ENCODE data around the gene UTP11. TPM values are rescaled to one million over a fixed set of nuclear protein-coding genes. Genes with fewer than 3 reads are reported as not detected.

UTP11 gene
- total and polyA plus RNA-seq, 2 donors (not counting 3 experiments of a cell fraction or from before 2014, with no cell fraction given) = 20.1 to 54.1 TPM

DNA sequence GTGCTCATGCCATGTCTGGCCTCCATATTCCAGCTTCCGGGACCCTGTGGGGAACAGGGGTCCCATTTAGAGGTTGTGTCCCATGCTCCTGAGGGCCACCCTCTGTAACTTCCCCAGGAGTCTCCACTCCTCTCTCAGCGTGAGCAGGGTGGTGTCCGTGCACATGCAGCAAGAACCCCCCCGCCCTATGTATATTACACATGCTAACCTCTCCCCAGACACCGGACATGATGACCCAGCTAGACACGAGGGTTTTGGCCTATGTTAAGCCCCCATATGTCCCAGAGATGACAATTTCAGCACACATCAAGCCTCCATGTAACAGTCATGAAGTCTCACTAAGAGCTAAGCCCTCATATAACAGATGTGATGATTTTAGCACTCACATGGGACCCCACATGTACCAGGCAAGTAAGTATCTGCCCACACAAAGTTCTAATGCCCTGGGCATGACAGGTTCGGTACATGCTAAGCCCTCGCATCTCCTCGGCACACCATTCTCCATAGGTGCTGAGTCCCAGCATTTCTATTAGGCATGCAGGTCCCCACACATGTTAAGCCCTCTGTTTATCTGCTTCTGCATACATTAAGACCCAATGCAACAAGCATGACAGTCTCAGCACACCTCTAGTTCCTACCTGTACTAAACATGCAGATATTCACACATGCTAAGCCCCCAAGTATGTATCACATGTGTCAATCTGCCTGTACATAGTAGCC, 14.3 kb upstream of the UTP11 start:
- POLR2A ChIA-PET = no interaction called here
- TF ChIP-seq POLR2A (IDR thresholded peaks at IDR 0.05; ENCODE audit: low read depth, low read length) (no peak), GATA2 (IDR thresholded peaks at IDR 0.05; ENCODE audit: insufficient read depth, insufficient read length, low read depth, low read length) (no peak), JUN (IDR thresholded peaks at IDR 0.05; ENCODE audit: borderline replicate concordance, insufficient read depth, insufficient read length, low read depth) (no peak), MYC (IDR thresholded peaks at IDR 0.05; ENCODE audit: low read depth, low read length) (no peak), POLR2AphosphoS5 (IDR thresholded peaks at IDR 0.05; ENCODE audit: insufficient read depth, low read depth, low read length) (no peak), EZH2 (IDR thresholded peaks at IDR 0.05; ENCODE audit: borderline replicate concordance, low read depth, low read length, severe bottlenecking) (no peak), FOS (IDR thresholded peaks at IDR 0.05; ENCODE audit: borderline replicate concordance, insufficient read depth, low read length) (no peak)
- TF ChIP-seq, protein P1, sequence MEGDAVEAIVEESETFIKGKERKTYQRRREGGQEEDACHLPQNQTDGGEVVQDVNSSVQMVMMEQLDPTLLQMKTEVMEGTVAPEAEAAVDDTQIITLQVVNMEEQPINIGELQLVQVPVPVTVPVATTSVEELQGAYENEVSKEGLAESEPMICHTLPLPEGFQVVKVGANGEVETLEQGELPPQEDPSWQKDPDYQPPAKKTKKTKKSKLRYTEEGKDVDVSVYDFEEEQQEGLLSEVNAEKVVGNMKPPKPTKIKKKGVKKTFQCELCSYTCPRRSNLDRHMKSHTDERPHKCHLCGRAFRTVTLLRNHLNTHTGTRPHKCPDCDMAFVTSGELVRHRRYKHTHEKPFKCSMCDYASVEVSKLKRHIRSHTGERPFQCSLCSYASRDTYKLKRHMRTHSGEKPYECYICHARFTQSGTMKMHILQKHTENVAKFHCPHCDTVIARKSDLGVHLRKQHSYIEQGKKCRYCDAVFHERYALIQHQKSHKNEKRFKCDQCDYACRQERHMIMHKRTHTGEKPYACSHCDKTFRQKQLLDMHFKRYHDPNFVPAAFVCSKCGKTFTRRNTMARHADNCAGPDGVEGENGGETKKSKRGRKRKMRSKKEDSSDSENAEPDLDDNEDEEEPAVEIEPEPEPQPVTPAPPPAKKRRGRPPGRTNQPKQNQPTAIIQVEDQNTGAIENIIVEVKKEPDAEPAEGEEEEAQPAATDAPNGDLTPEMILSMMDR (IDR thresholded peaks at IDR 0.05; ENCODE audit: extremely low read depth in 1 of 2, insufficient read depth in 1 of 2, low read depth in 1 of 2, low read length in 2 of 2) = no peak
- TF ChIP-seq, protein P2, sequence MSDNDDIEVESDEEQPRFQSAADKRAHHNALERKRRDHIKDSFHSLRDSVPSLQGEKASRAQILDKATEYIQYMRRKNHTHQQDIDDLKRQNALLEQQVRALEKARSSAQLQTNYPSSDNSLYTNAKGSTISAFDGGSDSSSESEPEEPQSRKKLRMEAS (IDR thresholded peaks at IDR 0.05; ENCODE audit: insufficient read depth, insufficient read length) = no peak
- H3K4me1 ChIP-seq (ENCODE audit: control insufficient read depth, extremely low read depth, insufficient read depth, low read length) = peaks cover 59% of the 10 kb centered on the region
- peak overlapping the region; percentile 66 for H3K4me2 ChIP-seq (ENCODE audit: insufficient read depth, low read length)
- intact Hi-C loops (cut with micrococcal nuclease) (loop anchor here (10.0 kb wide), 1 partner anchor 403 kb away; the partner anchor contains the start of gene GNL2), dilution Hi-C loops (cut with MboI; ENCODE audit: extremely low pct_ligation_motif_present, low sequenced_read_pairs) (no loop called here)
- no peaks in the 10 kb centered on the region for H4K20me1 ChIP-seq (replicated peaks; ENCODE audit: control insufficient read depth, extremely low read depth, insufficient read depth, low read length)
- peak overlapping the region; percentile 95 for H3K9ac ChIP-seq (replicated peaks; ENCODE audit: extremely low read depth, insufficient read depth, low read length)
- H2AFZ ChIP-seq (ENCODE audit: low read depth, low read length) = no peak overlapping the region
- no peaks in the 10 kb centered on the region for H3K9me3 ChIP-seq (replicated peaks; ENCODE audit: control insufficient read depth, insufficient read depth, low read length)
- DNase-seq (ENCODE audit: low read depth, low spot score) (no peak), FAIRE-seq (no peak)
- H3K79me2 ChIP-seq (ENCODE audit: control insufficient read depth, insufficient read depth, low read length) = peaks cover 27% of the 10 kb centered on the region
- no peaks in the 10 kb centered on the region for H3K27me3 ChIP-seq (ENCODE audit: control insufficient read depth in 2 of 2, insufficient read depth in 2 of 2, low read length in 2 of 2)
- peaks cover 9 to 17% of the 10 kb centered on the region in 2 experiments for H3K36me3 ChIP-seq (ENCODE audit: control insufficient read depth in 2 of 2, extremely low read depth in 1 of 2, insufficient read depth in 2 of 2, low read length in 2 of 2)
- peak overlapping the region; percentile 99 for H3K27ac ChIP-seq (ENCODE audit: insufficient read depth, low read depth, low read length)
- no peaks in the 10 kb centered on the region for H3K9me1 ChIP-seq (replicated peaks; ENCODE audit: control insufficient read depth, extremely low read depth, insufficient read depth, low read length)
- CTCF ChIA-PET = interaction anchor here (1.1 kb wide), 1 partner anchor 16 kb away, joined by 3 read pairs; no protein-coding TSS in a partner anchor
- no TSS peak for BruUV-seq (replicated peaks)
- H3K4me3 ChIP-seq (replicated peaks in 1 of 3; ENCODE audit: insufficient read depth in 1 of 3, low read depth in 1 of 3, low read length in 3 of 3) = no peak overlapping the region
